ENCODE data around the gene CLDN4. TPM values are rescaled to one million over a fixed set of nuclear protein-coding genes. Genes with fewer than 3 reads are reported as not detected.

CLDN4 gene
- total RNA-seq, 1 experiment from 2014 or later = 234 TPM

DNA sequence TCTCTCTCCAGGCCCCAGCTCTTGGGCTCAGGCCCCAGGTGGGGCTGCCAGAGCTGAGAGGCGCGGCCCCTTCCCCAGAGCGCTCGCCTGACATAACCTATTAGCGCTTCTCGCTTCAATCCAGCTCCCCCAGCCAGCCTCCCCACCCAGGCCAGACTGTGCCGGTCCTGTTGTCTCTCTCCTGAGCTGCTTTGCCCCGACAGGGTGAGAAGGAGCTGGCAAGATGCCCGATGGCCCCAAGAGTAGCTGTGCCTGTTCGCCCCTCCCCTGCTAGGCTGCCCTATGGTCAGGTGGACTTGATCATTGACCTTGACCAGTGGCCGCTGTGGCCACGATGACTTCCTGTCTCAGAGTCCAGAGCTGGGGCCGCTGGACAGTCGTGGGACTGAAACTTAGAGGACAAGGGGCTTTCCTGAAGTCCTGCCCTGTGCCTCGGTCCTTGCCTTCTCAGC is 39.3 kb downstream of the CLDN4 start:
- intact Hi-C loops (cut with micrococcal nuclease) = no loop called here
- H3K27me3 ChIP-seq (ENCODE audit: insufficient read depth, low read length) = no peaks in the 10 kb centered on the region
- ChIA-PET CTCF (interaction anchor here (0.5 kb wide), 1 partner anchor 27 kb away, joined by 3 read pairs; no protein-coding TSS in a partner anchor), RAD21 (ENCODE audit: low non-redundant PET in 1 of 2, low total read pairs in 2 of 2, uncharacterized antibody in 2 of 2, unreplicated experiment in 2 of 2) (no interaction called here), POLR2A (no interaction called here)
- no peaks in the 10 kb centered on the region for H3K36me3 ChIP-seq (ENCODE audit: control insufficient read depth in 1 of 2, insufficient read depth in 2 of 2, low read length in 2 of 2)
- no peaks in the 10 kb centered on the region for H3K9me2 ChIP-seq (ENCODE audit: insufficient read depth)
- no TSS peak for BruUV-seq (replicated peaks)
- H3K9me3 ChIP-seq (ENCODE audit: control insufficient read depth in 1 of 2, insufficient read depth in 1 of 2, low read depth in 1 of 2, low read length in 2 of 2) = no peaks in the 10 kb centered on the region
- no peaks in the 10 kb centered on the region for H3K79me2 ChIP-seq (ENCODE audit: insufficient read depth, low read length)
- no peaks in the 10 kb centered on the region for H4K20me1 ChIP-seq (ENCODE audit: insufficient read depth)
- no peak overlapping the region for H2AFZ ChIP-seq (ENCODE audit: low read depth, low read length, poor library complexity, severe bottlenecking)
- no peak for DNase-seq (ENCODE audit: low read depth, low spot score)
- no peaks in the 10 kb centered on the region for H3K4me1 ChIP-seq (ENCODE audit: control insufficient read depth in 1 of 2, insufficient read depth in 2 of 2, low read length in 2 of 2)
- no peak overlapping the region for H3K9ac ChIP-seq (ENCODE audit: low read length)
- ATAC-seq = no peak
- H3K4me3 ChIP-seq (replicated peaks in 1 of 2; ENCODE audit: low read depth in 1 of 2, low read length in 2 of 2) = no peak overlapping the region
- no peak overlapping the region for H3K27ac ChIP-seq (ENCODE audit: low read depth, low read length)
- no peak for TF ChIP-seq EZH2phosphoT487 (IDR thresholded peaks at IDR 0.05; ENCODE audit: borderline replicate concordance)
- no peak for TF ChIP-seq EGR1 (IDR thresholded peaks at IDR 0.05; ENCODE audit: low read depth)
- TF ChIP-seq ZNF274 (IDR thresholded peaks at IDR 0.05; ENCODE audit: low read depth, low read length) = no peak
- TF ChIP-seq RAD21 (IDR thresholded peaks at IDR 0.05; ENCODE audit: low read depth) = no peak
- no peak for TF ChIP-seq YY1 (IDR thresholded peaks at IDR 0.05; ENCODE audit: extremely low read depth, insufficient replicate concordance, low read depth, low read length)
- TF ChIP-seq, protein P1, sequence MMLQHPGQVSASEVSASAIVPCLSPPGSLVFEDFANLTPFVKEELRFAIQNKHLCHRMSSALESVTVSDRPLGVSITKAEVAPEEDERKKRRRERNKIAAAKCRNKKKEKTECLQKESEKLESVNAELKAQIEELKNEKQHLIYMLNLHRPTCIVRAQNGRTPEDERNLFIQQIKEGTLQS (IDR thresholded peaks at IDR 0.05) = no peak
- no peak for TF ChIP-seq ZFX (IDR thresholded peaks at IDR 0.05)
- TF ChIP-seq EZH2 (IDR thresholded peaks at IDR 0.05) = no peak
- no peak for TF ChIP-seq FOSL1 (IDR thresholded peaks at IDR 0.05; ENCODE audit: low read depth)
- TF ChIP-seq TCF7L2 (IDR thresholded peaks at IDR 0.05; ENCODE audit: borderline replicate concordance, extremely low read depth, insufficient read depth, insufficient read length) = no peak
- TF ChIP-seq, protein P2, sequence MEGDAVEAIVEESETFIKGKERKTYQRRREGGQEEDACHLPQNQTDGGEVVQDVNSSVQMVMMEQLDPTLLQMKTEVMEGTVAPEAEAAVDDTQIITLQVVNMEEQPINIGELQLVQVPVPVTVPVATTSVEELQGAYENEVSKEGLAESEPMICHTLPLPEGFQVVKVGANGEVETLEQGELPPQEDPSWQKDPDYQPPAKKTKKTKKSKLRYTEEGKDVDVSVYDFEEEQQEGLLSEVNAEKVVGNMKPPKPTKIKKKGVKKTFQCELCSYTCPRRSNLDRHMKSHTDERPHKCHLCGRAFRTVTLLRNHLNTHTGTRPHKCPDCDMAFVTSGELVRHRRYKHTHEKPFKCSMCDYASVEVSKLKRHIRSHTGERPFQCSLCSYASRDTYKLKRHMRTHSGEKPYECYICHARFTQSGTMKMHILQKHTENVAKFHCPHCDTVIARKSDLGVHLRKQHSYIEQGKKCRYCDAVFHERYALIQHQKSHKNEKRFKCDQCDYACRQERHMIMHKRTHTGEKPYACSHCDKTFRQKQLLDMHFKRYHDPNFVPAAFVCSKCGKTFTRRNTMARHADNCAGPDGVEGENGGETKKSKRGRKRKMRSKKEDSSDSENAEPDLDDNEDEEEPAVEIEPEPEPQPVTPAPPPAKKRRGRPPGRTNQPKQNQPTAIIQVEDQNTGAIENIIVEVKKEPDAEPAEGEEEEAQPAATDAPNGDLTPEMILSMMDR (IDR thresholded peaks at IDR 0.05 in 2 of 3, conservative IDR thresholded peaks at IDR 0.05 in 1 of 3; ENCODE audit: borderline replicate concordance in 1 of 3, insufficient read depth in 1 of 3, low read depth in 2 of 3, low read length in 2 of 3) = no peak
- TF ChIP-seq SP1 (IDR thresholded peaks at IDR 0.05; ENCODE audit: low read depth) = no peak
- no peak overlapping the region for H3K4me2 ChIP-seq (ENCODE audit: low read length)

Measured in HCT116 (cell line).